Measurements from ENCODE around the gene MTHFD1L.

The MTHFD1L gene

DNA sequence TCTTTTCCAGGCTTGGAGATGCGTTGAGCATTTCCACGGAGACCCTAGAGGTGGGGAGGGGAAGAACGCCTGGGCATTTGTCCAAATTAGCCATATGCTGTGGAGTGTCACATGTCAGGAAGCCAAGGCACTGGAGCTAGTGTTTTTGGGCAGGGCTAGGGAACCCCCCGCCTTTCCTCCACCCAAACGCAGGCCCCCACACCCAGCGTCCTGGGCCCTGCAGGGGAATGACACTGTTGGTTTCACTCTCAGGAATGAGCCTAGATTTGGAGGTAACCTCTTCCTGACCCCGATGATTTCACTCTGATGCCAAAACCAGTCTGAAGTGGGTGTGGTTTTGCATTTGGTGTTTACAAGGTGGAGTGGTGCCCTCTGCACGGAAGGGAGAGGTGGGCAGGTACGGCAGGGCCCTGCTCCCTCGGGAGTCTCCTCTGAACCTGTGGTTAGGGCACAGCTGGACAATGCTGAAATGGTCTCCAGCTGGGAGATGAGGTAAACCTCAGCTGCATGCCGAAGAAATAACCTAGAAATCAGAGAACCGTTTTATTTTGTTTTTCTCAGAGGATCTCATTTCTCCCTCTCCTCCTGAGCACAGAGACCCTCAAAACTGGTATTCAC is 29.5 kb downstream of the MTHFD1L start:
- DNase-seq (ENCODE audit: low read depth, low spot score) = peak; percentile 19
- H3K4me3 ChIP-seq (ENCODE audit: low read length) = no peak overlapping the region

DNA sequence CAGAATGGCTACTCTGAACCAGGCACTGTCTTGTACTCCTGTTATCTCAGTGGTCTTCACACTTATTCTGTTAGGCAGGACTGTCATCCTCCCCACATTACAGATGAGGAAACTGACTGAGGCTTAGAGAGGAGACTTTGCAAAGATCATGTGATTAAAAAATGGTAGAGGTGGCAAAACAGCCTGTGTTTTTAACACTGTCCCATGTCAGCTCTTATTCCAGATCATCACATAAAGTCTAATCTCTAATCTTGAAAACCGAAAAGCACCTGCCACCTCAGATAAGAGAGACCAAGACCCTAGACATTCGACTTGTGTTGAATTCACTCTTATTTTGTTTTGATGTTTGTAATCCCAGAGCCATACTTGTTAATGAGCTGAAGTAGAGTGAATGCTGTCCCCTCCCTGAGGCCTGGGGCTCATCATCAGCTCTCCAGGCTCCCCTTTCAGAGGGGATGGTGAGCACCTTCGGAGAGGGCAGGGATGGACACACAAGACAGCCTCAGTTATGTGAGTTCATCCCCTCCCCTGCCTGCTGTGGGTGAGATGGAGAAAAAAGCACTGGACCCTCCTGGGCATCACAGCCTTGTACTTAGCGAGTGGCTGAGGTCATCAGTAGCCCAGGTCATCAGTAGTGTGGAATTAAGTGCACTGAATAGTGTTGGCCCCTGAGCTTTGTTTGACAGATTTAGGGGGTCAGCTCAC is 30.6 kb downstream of the MTHFD1L start:
- no peak overlapping the region for H3K4me3 ChIP-seq (ENCODE audit: low read length)
- DNase-seq (ENCODE audit: low read depth, low spot score) = peak; percentile 28

DNA sequence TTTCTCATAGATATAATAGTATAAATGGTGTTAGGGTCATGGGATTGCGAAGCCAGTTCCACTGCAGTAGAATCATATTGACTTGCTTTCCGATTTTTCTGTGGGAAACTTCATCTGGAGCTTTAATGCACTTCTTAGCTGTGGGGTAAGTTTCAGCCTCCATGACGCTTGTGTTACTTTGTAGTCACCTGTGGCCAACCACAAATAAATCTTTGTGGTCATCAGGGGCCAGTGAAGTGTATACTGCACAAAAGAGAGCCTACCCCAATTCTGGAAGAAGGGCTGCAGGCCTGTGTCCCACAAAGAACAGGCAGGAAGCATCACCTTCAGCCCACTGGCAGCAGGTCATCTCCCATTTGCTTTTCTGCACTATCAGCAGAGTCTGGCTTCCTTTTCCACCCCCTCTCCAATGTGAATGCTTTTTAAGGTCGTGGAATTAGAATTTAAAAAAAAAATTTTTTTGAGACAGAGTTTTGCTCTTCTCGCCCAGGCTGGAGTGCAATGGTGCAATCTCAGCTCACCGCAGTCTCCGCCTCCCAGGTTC is 32.0 kb downstream of the MTHFD1L start:
- no peak for DNase-seq (ENCODE audit: low read depth, low spot score)
- no peak overlapping the region for H3K4me3 ChIP-seq (ENCODE audit: low read length)

DNA sequence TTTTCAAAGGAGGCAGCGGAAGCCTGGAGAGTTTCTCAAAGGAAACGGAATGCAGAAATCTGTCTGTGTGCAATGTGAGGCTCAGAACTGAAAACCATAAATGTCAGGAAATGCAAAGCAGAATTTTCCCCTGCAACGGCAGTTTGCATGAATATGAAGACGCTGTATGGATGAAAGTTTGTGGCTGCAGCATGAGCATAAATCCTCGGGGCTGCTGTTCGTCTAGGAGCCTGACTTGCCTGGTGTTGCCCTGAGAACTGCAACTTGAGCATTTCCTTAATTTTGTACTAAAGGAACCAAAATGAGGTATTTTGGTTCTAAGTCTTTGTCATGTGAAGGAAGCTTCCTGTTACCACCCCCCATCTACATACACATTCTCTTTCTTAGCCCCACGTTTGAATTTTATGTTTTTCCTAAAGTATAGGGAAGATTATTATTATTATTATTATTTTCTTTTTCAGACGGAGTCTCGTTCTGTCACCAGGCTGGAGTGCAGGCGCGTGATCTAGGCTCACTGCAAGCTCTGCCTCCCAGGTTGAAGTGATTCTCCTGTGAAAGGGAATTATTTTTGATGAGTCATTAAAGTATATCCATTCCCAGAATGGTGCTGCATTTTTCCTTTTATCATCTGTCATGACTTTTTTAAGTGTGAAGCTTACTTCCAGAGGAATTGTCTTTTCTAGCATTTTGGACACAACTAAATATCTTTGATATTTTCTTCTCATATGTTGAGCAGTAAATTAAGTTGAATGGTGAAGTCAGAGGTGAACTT is 33.1 kb downstream of the MTHFD1L start:
- no peak for DNase-seq (ENCODE audit: low read depth, low spot score)
- no peak overlapping the region for H3K4me3 ChIP-seq (ENCODE audit: low read length)

DNA sequence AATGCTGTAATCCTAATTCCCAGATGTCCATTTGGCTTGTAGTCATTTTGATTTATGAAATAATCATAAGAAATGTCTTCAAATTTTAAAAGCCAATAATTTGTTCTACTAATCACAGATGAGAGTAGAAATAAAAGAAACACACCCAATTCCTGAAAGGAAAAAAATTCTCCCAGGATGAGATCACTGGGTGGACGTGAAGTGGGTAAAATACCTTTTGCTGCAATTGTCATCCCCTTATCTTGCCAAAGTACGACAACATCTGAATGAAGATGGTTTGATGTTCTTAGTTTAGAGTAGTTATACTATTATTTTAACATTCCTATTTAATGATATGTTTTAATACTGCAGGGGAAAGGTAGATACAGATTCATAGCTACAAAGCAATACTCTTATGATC is 33.7 kb downstream of the MTHFD1L start:
- no peak overlapping the region for H3K4me3 ChIP-seq (ENCODE audit: low read length)
- DNase-seq (ENCODE audit: low read depth, low spot score) = no peak

DNA sequence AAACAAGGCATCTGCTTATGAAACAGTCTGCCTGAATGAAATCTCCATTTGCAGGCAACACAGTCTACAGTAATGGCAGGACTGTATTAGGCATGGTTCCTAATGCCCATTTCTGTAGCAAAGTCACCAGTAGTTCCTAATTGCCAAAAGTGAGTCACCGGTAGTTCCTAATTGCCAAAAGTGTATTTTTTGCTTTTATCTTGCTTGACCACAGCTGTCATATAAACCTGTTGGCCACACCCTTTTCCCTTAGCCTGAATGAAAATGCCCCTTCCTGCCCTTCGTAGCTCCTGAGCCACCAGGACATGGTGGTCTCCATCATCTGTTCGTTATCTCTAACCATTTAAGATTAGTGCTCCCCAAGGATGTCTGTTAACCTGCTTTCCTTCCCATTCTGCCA is 34.5 kb downstream of the MTHFD1L start:
- H3K4me3 ChIP-seq (ENCODE audit: low read length) = no peak overlapping the region
- DNase-seq (ENCODE audit: low read depth, low spot score) = no peak

DNA sequence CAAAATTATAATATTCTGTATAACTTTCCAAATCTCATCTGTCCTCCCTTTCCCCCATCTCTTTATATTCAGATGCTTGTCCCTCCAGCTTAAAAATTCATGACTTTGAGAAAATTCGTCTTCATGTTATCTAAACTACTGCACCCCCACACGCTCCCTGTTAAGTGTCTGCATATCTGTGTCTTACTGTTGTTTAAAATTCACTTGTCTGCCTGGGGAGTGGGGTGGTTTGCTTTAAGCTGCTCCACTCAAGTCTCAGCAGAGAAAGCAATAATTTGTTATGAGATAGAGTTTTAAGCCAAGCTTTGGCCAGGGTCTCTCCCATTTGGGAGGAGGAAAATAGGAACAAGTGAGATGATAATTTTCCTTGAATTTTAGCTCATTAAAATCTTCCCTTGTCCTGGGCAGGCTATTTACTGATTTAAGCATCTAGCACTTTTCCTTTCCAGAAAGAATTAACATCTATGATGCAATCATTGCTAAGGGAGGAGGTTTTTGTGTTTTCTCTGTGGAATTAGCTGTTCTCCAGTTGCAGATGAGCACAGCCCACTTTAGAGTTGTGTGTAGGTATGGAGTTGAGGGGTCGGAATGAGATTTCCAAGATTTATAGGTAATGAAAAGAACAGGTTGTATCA is 36.8 kb downstream of the MTHFD1L start:
- no peak overlapping the region for H3K4me3 ChIP-seq (ENCODE audit: low read length)
- no peak for DNase-seq (ENCODE audit: low read depth, low spot score)

DNA sequence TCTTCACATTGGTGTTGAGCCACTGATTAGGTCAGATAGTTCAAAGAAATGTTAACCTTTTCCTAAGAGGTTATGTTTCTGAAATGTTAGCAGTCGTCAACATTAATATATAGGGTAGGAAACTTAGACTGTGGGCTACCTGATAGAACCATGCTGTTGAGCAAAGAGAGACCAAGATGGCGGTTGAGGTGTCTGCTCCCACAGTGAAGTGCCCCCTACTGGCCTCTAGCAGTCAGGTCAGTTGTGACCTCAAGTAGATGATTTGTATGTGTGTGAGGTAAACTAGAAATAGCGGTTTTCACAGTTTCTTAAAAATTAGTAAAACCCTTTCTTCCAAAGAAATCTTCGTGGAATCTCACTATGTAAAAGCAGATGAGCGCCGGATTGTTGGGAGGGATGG is 40.3 kb downstream of the MTHFD1L start:
- DNase-seq (ENCODE audit: low read depth, low spot score) = no peak
- H3K4me3 ChIP-seq (ENCODE audit: low read length) = no peak overlapping the region

DNA sequence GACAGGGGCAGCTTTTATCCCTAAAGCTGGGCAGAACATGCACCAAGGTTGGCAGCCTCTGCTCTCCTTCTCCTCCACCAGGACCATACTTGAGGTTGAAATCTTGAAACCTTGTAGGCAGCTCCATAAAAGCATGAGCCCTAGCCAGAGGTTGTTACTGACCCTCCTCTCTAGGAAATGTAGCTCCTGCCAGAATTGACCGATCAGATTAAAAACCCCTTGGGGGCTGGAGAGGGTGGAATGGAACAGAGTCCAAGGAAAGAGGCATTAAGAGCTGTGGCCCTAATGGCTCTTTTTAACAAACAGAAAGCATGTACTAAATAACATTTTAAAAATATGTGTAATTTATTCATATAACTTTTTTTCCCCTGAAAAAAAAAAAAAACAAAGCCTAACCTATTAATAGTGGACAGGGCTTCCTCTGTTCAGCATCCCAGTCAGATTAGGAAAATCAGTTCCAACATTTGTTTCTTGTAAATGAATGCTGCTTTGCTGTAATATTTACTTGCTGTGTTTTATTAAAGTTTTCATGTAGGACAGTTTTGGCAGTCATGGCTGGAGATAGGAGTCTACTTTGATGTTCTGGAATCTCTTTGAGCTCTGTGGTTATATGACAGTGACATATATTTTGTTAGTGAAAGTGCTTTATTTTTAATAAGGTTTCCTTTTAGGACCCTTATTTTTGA is 41.3 kb downstream of the MTHFD1L start:
- H3K4me3 ChIP-seq (ENCODE audit: low read length) = no peak overlapping the region
- no peak for DNase-seq (ENCODE audit: low read depth, low spot score)

DNA sequence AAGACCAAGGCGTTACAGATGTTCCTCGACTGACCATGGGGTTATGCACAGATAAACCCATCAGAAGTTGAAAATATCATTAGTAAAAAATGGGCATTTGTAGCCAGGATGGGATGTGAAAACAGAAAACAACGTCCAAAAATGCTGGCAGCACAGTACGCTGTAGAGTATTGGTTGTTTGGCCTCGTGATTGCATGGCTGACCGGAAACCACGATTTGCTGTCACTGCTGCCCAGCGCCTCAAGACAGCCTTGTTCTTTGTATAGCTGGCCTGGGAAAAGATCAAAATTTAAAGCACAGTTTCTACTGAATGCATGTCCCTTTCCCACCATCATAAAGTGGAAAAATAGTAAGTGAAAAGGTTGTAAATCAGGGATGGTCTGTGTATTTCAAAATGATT is 41.9 kb downstream of the MTHFD1L start:
- no peak overlapping the region for H3K4me3 ChIP-seq (ENCODE audit: low read length)
- DNase-seq (ENCODE audit: low read depth, low spot score) = no peak

DNA sequence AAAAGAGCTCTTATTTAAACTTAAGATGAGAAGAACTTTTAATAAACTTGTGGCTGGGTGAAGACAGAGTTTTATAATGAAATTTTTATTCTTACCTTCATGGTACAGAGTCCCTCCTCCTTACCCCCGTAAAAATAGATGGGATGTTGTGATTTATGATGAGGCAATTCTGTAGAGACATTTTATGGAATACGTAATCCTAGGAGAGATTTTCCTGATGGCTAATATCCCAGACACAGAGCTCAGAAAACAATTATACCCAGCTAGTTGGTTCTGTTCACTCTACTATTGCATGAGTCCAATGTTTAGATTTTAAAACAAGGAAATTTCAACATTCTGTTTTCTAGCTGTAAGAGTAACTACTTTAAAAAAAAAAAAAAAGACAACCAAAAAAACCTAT is 43.4 kb downstream of the MTHFD1L start:
- no peak for DNase-seq (ENCODE audit: low read depth, low spot score)

DNA sequence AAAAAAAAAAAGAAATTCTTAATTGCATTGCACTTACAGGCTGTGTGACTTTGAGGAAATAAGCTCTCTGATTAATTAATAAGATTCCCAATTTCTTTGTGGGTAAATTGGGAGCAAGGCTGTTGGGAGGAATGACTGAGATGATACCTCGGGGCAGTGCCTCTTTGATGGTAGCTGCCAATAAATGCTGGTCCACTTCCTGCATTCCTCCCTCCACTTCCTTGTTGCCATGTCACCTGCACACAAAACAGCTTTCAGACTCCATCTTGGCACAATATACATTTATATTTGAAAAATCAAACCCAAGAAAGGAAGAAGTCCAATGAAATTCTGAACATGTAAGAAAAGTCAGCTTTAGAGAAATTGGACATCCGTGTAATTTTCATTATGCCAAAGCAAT is 45.1 kb downstream of the MTHFD1L start:
- H3K4me3 ChIP-seq (ENCODE audit: low read length) = no peak overlapping the region
- no peak for DNase-seq (ENCODE audit: low read depth, low spot score)

More for the DNA sequence above, 43.4 kb downstream of the MTHFD1L start:
- H3K4me3 ChIP-seq (ENCODE audit: low read length) = no peak overlapping the region

DNA sequence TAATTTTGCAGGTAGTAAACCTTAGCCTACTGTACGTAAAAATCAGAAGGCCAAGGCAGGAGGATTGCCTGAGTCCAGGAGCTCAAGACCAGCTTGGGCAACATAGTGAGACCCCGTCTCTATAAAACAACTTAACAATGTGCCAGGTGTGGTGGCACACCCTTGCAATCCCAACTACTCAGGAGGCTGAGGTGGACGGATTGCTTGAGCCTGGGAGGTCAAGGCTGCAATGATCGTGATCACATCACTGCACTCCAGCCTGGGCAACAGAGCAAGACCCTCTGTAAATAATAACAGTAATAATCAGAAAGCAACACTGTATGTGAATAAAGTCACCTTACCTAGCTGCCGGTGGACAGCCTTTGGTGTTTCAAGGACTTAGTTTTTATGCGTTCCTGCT is 48.9 kb downstream of the MTHFD1L start:
- H3K4me3 ChIP-seq (ENCODE audit: low read length) = no peak overlapping the region
- DNase-seq (ENCODE audit: low read depth, low spot score) = no peak

DNA sequence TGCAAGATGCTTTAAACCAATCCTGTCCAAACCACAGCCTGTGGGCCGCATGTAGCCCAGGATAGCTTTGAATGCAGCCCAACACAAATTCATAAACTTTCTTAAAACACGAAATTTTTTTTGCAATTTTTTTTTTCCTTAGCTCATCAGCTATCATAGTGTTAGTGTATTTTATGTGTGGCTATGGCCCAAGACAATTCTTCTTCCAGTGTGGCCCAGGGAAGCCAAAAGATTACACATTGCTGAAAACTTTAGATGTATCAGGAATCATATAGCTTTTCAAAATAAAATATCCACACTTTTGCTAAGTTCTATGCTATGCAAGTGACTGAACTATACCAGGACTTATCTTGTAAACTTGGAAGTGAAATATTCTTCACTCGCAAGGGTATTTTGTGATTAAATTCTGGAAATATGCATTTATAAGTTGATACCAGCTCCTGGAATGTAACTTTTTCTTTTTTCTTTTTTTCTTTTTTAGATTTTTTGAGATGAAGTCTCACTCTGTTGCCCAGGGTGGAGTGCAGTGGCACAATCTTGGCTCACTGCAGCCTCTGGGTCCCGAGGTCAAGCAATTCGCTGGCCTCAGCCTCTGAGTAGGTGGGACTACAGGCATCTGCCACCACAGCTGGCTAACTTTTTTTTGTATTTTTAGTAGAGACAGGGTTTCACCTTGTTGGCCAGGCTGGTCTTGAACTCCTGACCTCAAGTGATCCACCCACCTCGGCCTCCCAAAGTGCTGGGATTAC is 49.8 kb downstream of the MTHFD1L start:
- DNase-seq (ENCODE audit: low read depth, low spot score) = no peak

DNA sequence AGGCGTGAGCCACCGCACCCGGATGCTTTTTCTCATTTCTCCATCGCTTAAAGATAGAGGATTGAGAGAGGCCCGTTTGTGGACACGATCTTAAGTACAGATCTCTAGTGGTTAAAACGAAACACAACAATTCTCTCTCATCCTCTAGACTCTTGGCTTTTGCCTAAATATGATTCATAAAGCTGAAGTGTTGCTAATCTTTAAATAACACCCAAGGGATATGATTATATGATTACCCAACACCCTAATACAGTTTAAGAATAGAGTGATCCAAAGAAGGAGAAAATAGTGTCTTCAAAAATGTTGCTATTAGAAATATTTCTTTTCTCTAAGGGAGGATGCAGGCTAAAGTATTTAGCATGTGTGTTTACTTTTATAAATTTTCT is 50.4 kb downstream of the MTHFD1L start:
- DNase-seq (ENCODE audit: low read depth, low spot score) = no peak
- H3K4me3 ChIP-seq (ENCODE audit: low read length) = no peak overlapping the region

More for the DNA sequence above, 49.8 kb downstream of the MTHFD1L start:
- H3K4me3 ChIP-seq (ENCODE audit: low read length) = no peak overlapping the region

DNA sequence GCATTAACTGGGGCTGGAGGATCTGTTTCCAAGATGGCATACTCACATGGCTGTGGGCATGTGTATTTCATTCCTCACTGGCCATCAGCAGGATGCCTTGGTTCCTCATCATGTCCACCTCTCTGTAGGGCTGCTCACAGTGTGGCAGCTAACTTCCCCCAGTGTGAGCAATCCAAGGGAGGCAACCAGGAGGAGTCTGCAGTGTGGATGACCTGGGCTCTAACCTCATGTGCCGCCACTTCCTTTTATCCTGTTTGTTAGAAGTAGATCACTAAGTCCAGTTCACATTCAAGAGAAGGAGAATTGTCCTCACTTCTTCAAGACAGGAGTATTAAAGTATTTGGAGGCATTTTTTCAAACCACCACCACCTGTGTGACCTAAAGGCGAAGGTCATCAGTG is 54.4 kb downstream of the MTHFD1L start:
- no peak for DNase-seq (ENCODE audit: low read depth, low spot score)
- H3K4me3 ChIP-seq (ENCODE audit: low read length) = no peak overlapping the region

DNA sequence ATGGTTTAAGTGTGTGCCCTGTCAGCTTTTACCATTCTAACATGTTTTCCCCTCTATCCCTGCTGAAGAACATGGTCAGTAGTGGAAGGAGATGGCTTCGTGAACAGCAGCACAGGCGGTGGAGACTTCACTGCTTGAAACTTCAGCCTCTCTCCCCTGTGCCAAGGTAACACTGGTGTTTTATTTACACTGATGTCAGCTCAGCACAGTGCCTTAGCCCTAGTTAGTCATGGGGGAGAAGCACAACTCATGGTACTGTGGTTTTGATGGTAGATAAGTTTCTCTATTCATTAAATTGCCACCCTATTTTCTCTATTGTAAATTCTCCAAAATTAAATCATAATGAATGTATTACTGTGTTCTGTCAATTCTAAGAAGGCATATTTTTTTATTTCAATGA is 56.6 kb downstream of the MTHFD1L start:
- no peak for DNase-seq (ENCODE audit: low read depth, low spot score)
- H3K4me3 ChIP-seq (ENCODE audit: low read length) = no peak overlapping the region

DNA sequence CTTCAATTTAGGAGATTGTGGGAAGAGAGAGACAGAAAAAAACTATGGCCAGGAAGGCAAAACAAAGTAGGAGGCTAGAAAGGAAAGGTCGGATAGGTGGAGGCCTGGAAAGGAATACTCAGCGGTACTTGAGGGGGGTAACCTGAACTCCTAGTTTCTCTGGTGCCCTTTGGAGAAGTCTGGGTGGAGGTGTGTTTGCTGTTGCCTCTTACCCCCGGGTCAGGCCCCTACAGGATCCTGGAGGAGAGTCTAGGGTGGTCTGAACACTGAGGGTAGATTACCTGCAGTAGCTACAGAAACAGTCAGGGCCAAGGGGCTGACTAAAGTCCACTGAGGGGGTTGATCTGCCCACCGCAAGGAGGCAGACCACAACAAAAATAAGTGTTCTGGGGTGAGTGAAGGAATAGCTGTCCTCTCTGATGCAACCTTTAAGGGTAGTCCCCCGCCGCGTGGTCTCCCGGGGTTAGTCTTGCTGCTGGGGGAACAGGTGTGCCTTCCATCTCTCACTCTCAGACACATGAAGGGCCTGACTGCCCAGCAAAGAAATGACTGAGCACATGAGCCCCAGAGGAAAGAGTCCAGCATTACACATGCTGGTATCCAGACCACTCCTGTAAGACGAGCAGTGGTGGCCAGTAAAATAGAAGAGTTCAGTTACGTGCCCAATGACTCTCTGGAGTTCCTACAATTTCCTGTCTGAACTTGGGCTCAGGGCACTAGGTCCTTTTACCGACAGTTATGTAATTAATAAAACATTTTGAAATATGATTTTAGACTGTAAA is 59.5 kb downstream of the MTHFD1L start:
- DNase-seq (ENCODE audit: low read depth, low spot score) = no peak
- no peak overlapping the region for H3K4me3 ChIP-seq (ENCODE audit: low read length)
